OCI-LY1 (cell line): Measurements from ENCODE around the gene MYO9A.

Experiments
- H2AFZ ChIP-seq: fragments of 200-600 bp; sonication (generic), shearing (Covaris generic); 2 replicates; pipeline ENCODE4 v1.6.0; 2014; ENCODE audit warnings: antibody characterized with exemption, mild to moderate bottlenecking, low read length
- H3F3A ChIP-seq: fragments of 200-600 bp; sonication (generic), shearing (Covaris generic); 2 replicates; pipeline ENCODE4 v1.6.0; 2014; ENCODE audit warnings: mild to moderate bottlenecking, antibody characterized with exemption, low read length, moderate library complexity; ENCODE audit not compliant: insufficient read depth
- H3K27ac ChIP-seq: fragments of 200-600 bp; sonication (generic); 2 replicates; pipeline ENCODE4 v1.5.1; 2014; ENCODE audit warnings: low read length, mixed run types, mild to moderate bottlenecking, low read depth; ENCODE audit not compliant: poor library complexity, severe bottlenecking
- H3K27me3 ChIP-seq: fragments of 200-600 bp; sonication (generic); 2 replicates; pipeline ENCODE4 v1.6.0; 2014; ENCODE audit warnings: antibody characterized with exemption, mild to moderate bottlenecking, low read length, moderate library complexity; ENCODE audit not compliant: insufficient read depth
- H3K36me3 ChIP-seq: fragments of 200-600 bp; sonication (generic); 2 replicates; pipeline ENCODE4 v1.6.1; 2014; ENCODE audit warnings: mild to moderate bottlenecking, antibody characterized with exemption, low read length, moderate library complexity, mixed read lengths; ENCODE audit not compliant: insufficient read depth
- H3K4me1 ChIP-seq: fragments of 200-600 bp; sonication (generic); 2 replicates; pipeline ENCODE4 v1.5.1; 2014; ENCODE audit warnings: mild to moderate bottlenecking, low read length, moderate library complexity; ENCODE audit not compliant: insufficient read depth, severe bottlenecking
- H3K4me2 ChIP-seq: fragments of 200-600 bp; sonication (generic), shearing (Covaris generic); 2 replicates; pipeline ENCODE4 v1.6.1; 2014; ENCODE audit warnings: low read length
- H3K4me3 ChIP-seq: fragments of 200-600 bp; sonication (generic); 2 replicates; pipeline ENCODE4 v1.5.1; 2014; ENCODE audit warnings: low read length, low read depth, mild to moderate bottlenecking, mixed read lengths; ENCODE audit not compliant: poor library complexity, severe bottlenecking
- H3K79me2 ChIP-seq: fragments of 200-600 bp; shearing (Covaris generic); 2 replicates; pipeline ENCODE4 v1.6.1; 2016; ENCODE audit warnings: mixed run types, low read length, mixed read lengths; ENCODE audit not compliant: insufficient read depth
- H3K9ac ChIP-seq: fragments of 200-600 bp; sonication (generic), shearing (Covaris generic); 2 replicates; pipeline ENCODE4 v1.6.1; 2014; ENCODE audit warnings: mild to moderate bottlenecking, low read length, mixed read lengths
- H3K9me2 ChIP-seq: fragments of 200-600 bp; sonication (generic), shearing (Covaris generic); 2 replicates; pipeline ENCODE4 v1.6.1; 2014; ENCODE audit warnings: low read depth, mild to moderate bottlenecking, low read length, mixed read lengths
- H3K9me3 ChIP-seq: fragments of 200-600 bp; shearing (Covaris generic); 2 replicates; pipeline ENCODE4 v1.6.1; 2014; ENCODE audit warnings: low read length, mixed read lengths
- H4K20me1 ChIP-seq: fragments of 200-600 bp; sonication (generic), shearing (Covaris generic); 2 replicates; pipeline ENCODE4 v1.6.0; 2016; ENCODE audit warnings: mild to moderate bottlenecking, low read length; ENCODE audit not compliant: insufficient read depth
- CTCF ChIP-seq: fragments of 200-600 bp; sonication (generic), shearing (Covaris generic); IDR thresholded peaks from 2 replicates; pipeline ENCODE4 v1.5.1; 2017; ENCODE audit warnings: mild to moderate bottlenecking, antibody characterized with exemption, low read length, moderate library complexity, mixed read lengths
- EZH2 ChIP-seq: fragments of 200-600 bp; sonication (generic), shearing (Covaris generic); IDR thresholded peaks from 2 replicates; pipeline ENCODE4 v1.8.0; 2017; ENCODE audit warnings: borderline replicate concordance, mixed run types, mild to moderate bottlenecking, antibody characterized with exemption, low read length, moderate library complexity, mixed read lengths

MYO9A gene

DNA sequence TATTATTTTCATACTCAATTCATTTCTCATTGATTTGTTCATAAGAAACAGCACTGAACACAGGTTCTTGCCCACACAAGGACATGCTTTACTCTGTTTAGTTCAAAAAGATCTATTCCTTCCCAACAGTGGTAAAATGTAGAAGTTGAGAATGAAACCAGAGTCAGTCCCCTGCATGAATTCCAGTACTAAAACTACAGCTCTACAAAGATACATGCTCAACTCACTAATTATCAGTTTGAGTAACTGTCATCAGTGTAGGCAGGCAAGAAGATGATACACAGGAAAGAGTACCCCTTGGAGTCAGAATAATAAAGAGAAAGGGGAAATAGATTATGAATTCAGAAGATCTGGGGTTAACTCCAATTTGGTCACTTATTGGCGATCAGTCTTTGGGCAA lies 264.4 kb downstream of the MYO9A start:
- Histone ChIP-seq H3K9me2 (no peaks in the 10 kb centered on the region), H3K27me3 (no peaks in the 10 kb centered on the region), H3K27ac (no peak overlapping the region), H2AFZ (no peak overlapping the region), H3K4me1 (no peaks in the 10 kb centered on the region), H3F3A (no peaks in the 10 kb centered on the region), H3K9me3 (no peaks in the 10 kb centered on the region), H3K79me2 (no peaks in the 10 kb centered on the region), H3K36me3 (peaks cover 26% of the 10 kb centered on the region; the same call in 1 of the 2 replicates), H4K20me1 (no peaks in the 10 kb centered on the region), H3K4me3 (no peak overlapping the region), H3K4me2 (no peak overlapping the region), H3K9ac (no peak overlapping the region)
- TF ChIP-seq CTCF: no peak
- no peak for TF ChIP-seq EZH2

GRCh38 chr15:71844916-71845315 lies 273.0 kb downstream of the MYO9A start:
- no peaks in the 10 kb centered on the region for H3K79me2 ChIP-seq
- H3K4me1 ChIP-seq: no peaks in the 10 kb centered on the region
- no peak overlapping the region for H3K27ac ChIP-seq
- H4K20me1 ChIP-seq: no peaks in the 10 kb centered on the region
- H3K9me2 ChIP-seq: no peaks in the 10 kb centered on the region
- H3K27me3 ChIP-seq: no peaks in the 10 kb centered on the region
- H3K9me3 ChIP-seq: no peaks in the 10 kb centered on the region
- H3F3A ChIP-seq: no peaks in the 10 kb centered on the region
- H3K4me2 ChIP-seq: no peak overlapping the region
- peaks cover 39% of the 10 kb centered on the region for H3K36me3 ChIP-seq
- no peak overlapping the region for H3K4me3 ChIP-seq
- no peak overlapping the region for H2AFZ ChIP-seq
- TF ChIP-seq CTCF (no peak), EZH2 (no peak)
- no peak overlapping the region for H3K9ac ChIP-seq

GRCh38 chr15:71841563-71841962 lies 276.4 kb downstream of the MYO9A start:
- Histone ChIP-seq H2AFZ (no peak overlapping the region), H3K4me1 (no peaks in the 10 kb centered on the region), H3K4me2 (no peak overlapping the region), H3K79me2 (no peaks in the 10 kb centered on the region), H3K9me3 (no peaks in the 10 kb centered on the region), H3K4me3 (no peak overlapping the region), H3K9ac (no peak overlapping the region), H3K27ac (no peak overlapping the region), H3K9me2 (no peaks in the 10 kb centered on the region), H3K27me3 (no peaks in the 10 kb centered on the region), H3F3A (no peaks in the 10 kb centered on the region), H4K20me1 (no peaks in the 10 kb centered on the region), H3K36me3 (peaks cover 16% of the 10 kb centered on the region)
- TF ChIP-seq CTCF (no peak), EZH2 (no peak)
